DMS153 treated with DMSO at 0.1 percent for 48 hours (cell line): ENCODE measurements around the gene GBE1.
"Not testable (repeated sequence)": the region's sequence is repeated elsewhere in the genome, so short reads cannot be mapped to it uniquely, and the experiment has no call there.

Experiments used
- DNase-seq: peaks from one replicate; lab custom pipeline; 2025; ENCODE audit not compliant: unreplicated experiment; lab: John Stamatoyannopoulos, UW

Gene GBE1

GRCh38 chr3:81760924-81761903, at the start of gene GBE1:
Gene GBE1 (minus strand): TSS chr3:81761645. CDS start chr3:81761517, 128 bp downstream.
- DNase-seq: peak; percentile 35

- no peak for DNase-seq
Measured at GRCh38 chr3:81808900-81809299, 47.5 kb upstream of the GBE1 start.

GRCh38 chr3:81799403-81799802, 38.0 kb upstream of the GBE1 start:
- no peak for DNase-seq

- DNase-seq: no peak
Measured at GRCh38 chr3:81793410-81793809, 32.0 kb upstream of the GBE1 start.

- no peak for DNase-seq
Measured at GRCh38 chr3:81790117-81790516, 28.7 kb upstream of the GBE1 start.

GRCh38 chr3:81789691-81790090, 28.2 kb upstream of the GBE1 start:
- no peak for DNase-seq

GRCh38 chr3:81788610-81789009, 27.2 kb upstream of the GBE1 start:
- DNase-seq: no peak

GRCh38 chr3:81788044-81788443, 26.6 kb upstream of the GBE1 start:
- DNase-seq: no peak

GRCh38 chr3:81782585-81782984, 21.1 kb upstream of the GBE1 start:
- no peak for DNase-seq

- no peak for DNase-seq
Measured at GRCh38 chr3:81778678-81779182, 17.3 kb upstream of the GBE1 start.

- no peak for DNase-seq
Measured at GRCh38 chr3:81776643-81777042, 15.2 kb upstream of the GBE1 start.

GRCh38 chr3:81770710-81771109, 9.3 kb upstream of the GBE1 start:
- DNase-seq: no peak

GRCh38 chr3:81769299-81769698, 7.9 kb upstream of the GBE1 start:
- DNase-seq: no peak

- DNase-seq: not testable (repeated sequence)
Measured at GRCh38 chr3:81767250-81767859, 5.9 kb upstream of the GBE1 start.

- DNase-seq: no peak
Measured at GRCh38 chr3:81765400-81765799, 4.0 kb upstream of the GBE1 start.

GRCh38 chr3:81764665-81765064, 3.2 kb upstream of the GBE1 start:
- no peak for DNase-seq

- DNase-seq: no peak
Measured at GRCh38 chr3:81764002-81764401, 2.6 kb upstream of the GBE1 start.

GRCh38 chr3:81763001-81763400, 1.6 kb upstream of the GBE1 start:
- DNase-seq: no peak

- DNase-seq: no peak
Measured at GRCh38 chr3:81761904-81762580, 597 bp upstream of the GBE1 start.

GRCh38 chr3:81760215-81760614, 1.2 kb downstream of the GBE1 start:
- no peak for DNase-seq

- DNase-seq: not testable (repeated sequence)
Measured at GRCh38 chr3:81758771-81759170, 2.7 kb downstream of the GBE1 start.
